Spleen (tissue), 11 donors: Measurements from ENCODE around the gene GHRL. TPM values are rescaled to one million over a fixed set of nuclear protein-coding genes. Genes with fewer than 3 reads are reported as not detected.

ENCODE experiments used
- DNase-seq: peaks from one replicate; pipeline ENCODE4 v3.0.0-alpha.2; 2020
- H3K27ac ChIP-seq, 8 donors: fragments of 200-600 bp; sonication (generic) in 7 of 8; 1 replicate in 4 of 8; 2 replicates in 4 of 8; pipeline versions ENCODE4 v1.5.0 to v1.8.0; 2016 to 2021; ENCODE audit warnings: inconsistent platforms in 4 of 8, mild to moderate bottlenecking in 4 of 8, moderate library complexity in 1 of 8
- H3K27me3 ChIP-seq, 7 donors: fragments of 200-600 bp; sonication (generic) in 6 of 7; replicated peaks in 1 of 7; 1 replicate in 4 of 7; 2 replicates in 3 of 7; pipeline versions ENCODE4 v1.5.0 to v1.8.0; 2016 to 2021; ENCODE audit warnings: inconsistent platforms in 3 of 7, mild to moderate bottlenecking in 1 of 7
- H3K36me3 ChIP-seq, 6 donors: fragments of 200-600 bp; sonication (generic) in 5 of 6; 1 replicate in 4 of 6; 2 replicates in 2 of 6; pipeline versions ENCODE4 v1.5.0 to v1.8.0; 2016 to 2021; ENCODE audit warnings: inconsistent platforms in 2 of 6
- H3K4me1 ChIP-seq, 6 donors: fragments of 200-600 bp; sonication (generic) in 5 of 6; 1 replicate in 3 of 6; 2 replicates in 3 of 6; pipeline versions ENCODE4 v1.5.0 to v1.8.0; 2016 to 2021; ENCODE audit warnings: inconsistent platforms in 3 of 6
- H3K4me3 ChIP-seq, 8 donors: fragments of 200-600 bp; sonication (generic) in 7 of 8; 1 replicate in 4 of 8; 2 replicates in 4 of 8; pipeline versions ENCODE4 v1.5.0 to v1.8.0; 2016 to 2021; ENCODE audit warnings: inconsistent platforms in 4 of 8, mild to moderate bottlenecking in 4 of 8, moderate library complexity in 2 of 8
- H3K9me3 ChIP-seq, 8 donors: fragments of 200-600 bp; sonication (generic) in 7 of 8; 1 replicate in 4 of 8; 2 replicates in 4 of 8; pipeline versions ENCODE4 v1.5.0 to v1.8.0; 2016 to 2021; ENCODE audit warnings: inconsistent platforms in 4 of 8
- CTCF ChIP-seq, 11 experiments: fragments of 200-600 bp in 7 of 11; fragments of 450-650 bp in 4 of 11; sonication (generic) in 4 of 11; IDR thresholded peaks in 8 of 11; conservative IDR thresholded peaks in 3 of 11; 1 replicate in 7 of 11; 2 replicates in 4 of 11; pipeline versions ENCODE4 v1.4.0 to v1.8.0; 2016 to 2021; ENCODE audit warnings: antibody characterized with exemption in 11 of 11, inconsistent platforms in 4 of 11, mild to moderate bottlenecking in 1 of 11
- POLR2A ChIP-seq, 3 donors: fragments of 450-650 bp; IDR thresholded peaks; one replicate each; pipeline ENCODE4 v1.5.1; 2017; ENCODE audit warnings: antibody characterized with exemption in 3 of 3, mild to moderate bottlenecking in 1 of 3
- POLR2AphosphoS5 ChIP-seq, 3 donors: sonication (generic); formaldehyde crosslinking; IDR thresholded peaks; one replicate each; pipeline ENCODE4 v1.5.1; 2017; ENCODE audit warnings: antibody characterized with exemption in 3 of 3
- WGBS, 5 donors: extraction: QIAGEN DNeasy Blood & Tissue Kit in 3 of 5; methylation state at CpG; one replicate each; pipeline versions ENCODE4 v1.1.5 to v1.1.7; 2013 to 2018; 5-methylcytosine and 5-hydroxymethylcytosine counted together
- intact Hi-C: fragments of 100-400 bp; cut with DNase I; formaldehyde crosslinking; loops from one replicate; pipeline ENCODE4 v1.15.0; 2023; ENCODE audit warnings: low total_unique reads
- polyA plus RNA-seq, 3 donors: library from polyadenylated mRNA; stranded (reverse); fragments of 200-250 nt; gene quantifications; one replicate each; pipeline ENCODE4 v1.2.1, GENCODE V29; 2013
- total RNA-seq, 7 donors: library from RNA; depleted of rRNA in 3 of 7; stranded (reverse); fragments of >200 nt in 3 of 7; fragmentation: NEBNext Ultra II Directional in 4 of 7; extraction: Animal tissue kit (Norgen Biotek cat#: 25700) in 4 of 7; gene quantifications; one replicate each; pipeline versions ENCODE4 v1.1.0 to v1.2.1, GENCODE V29; 2016 to 2021
- donor health status: healthy with polysubstance abuse.
- donor health status: DM: no; HTN: no; CAD: no; lungs with moderate emphysema.
- donor health status: DM: no; HTN: no; CAD: no.
- donor health status: Bipolar disorder and iron deficiency.
- donor health status: healthy.
- donor health status: DM: no; HTN: no; CAD: no.
- donor health status: DM: yes; HTN: yes; CAD: no.

Gene GHRL
- total and polyA plus RNA-seq, 10 donors: 1.1 to 8.0 (median 4.0) TPM

GRCh38 chr3:10249833-10250232, 42.9 kb downstream of the GHRL start:
- Histone ChIP-seq H3K27ac (peak overlapping the region in 7 of 8 donors; percentile 89 to 97 (median 93)), H3K4me3 (peak overlapping the region; percentile 76 to 93 (median 88)), H3K36me3 (peaks cover 0 to 45% (median 17%) of the 10 kb centered on the region in 6 donors), H3K9me3 (peaks cover 2 to 20% (median 14%) of the 10 kb centered on the region in 8 donors), H3K4me1 (peaks cover 16 to 72% (median 57%) of the 10 kb centered on the region in 6 donors), H3K27me3 (no peaks in the 10 kb centered on the region)
- DNase-seq: no peak
- intact Hi-C loops: no loop called here
- WGBS, 5 donors: 25 to 34% (median 32%) methylated on average over 3 of the region's 3 CpGs
- TF ChIP-seq CTCF (IDR thresholded peaks at IDR 0.05 in 8 of 11, conservative IDR thresholded peaks at IDR 0.05 in 3 of 11) (no peak), POLR2AphosphoS5 (IDR thresholded peaks at IDR 0.05) (no peak), POLR2A (IDR thresholded peaks at IDR 0.05) (no peak)

- no peaks in the 10 kb centered on the region for H3K27me3 ChIP-seq
- 0 to 2% (median 1%) methylated on average over 17 to 32 of the region's 32 CpGs for WGBS, 5 donors
- peak in 1 of 3 donors; percentile 21 for TF ChIP-seq POLR2AphosphoS5 (IDR thresholded peaks at IDR 0.05)
- no peak for TF ChIP-seq POLR2A (IDR thresholded peaks at IDR 0.05)
- TF ChIP-seq CTCF (IDR thresholded peaks at IDR 0.05 in 8 of 11, conservative IDR thresholded peaks at IDR 0.05 in 3 of 11): no peak
- H3K36me3 ChIP-seq: peaks cover 0 to 47% (median 15%) of the 10 kb centered on the region in 6 donors
- peak overlapping the region; percentile 76 to 93 (median 88) for H3K4me3 ChIP-seq
- H3K4me1 ChIP-seq: peaks cover 16 to 65% (median 51%) of the 10 kb centered on the region in 6 donors
- H3K27ac ChIP-seq: peak overlapping the region; percentile 87 to 97 (median 92)
- DNase-seq: peak; percentile 89
- intact Hi-C loops: no loop called here
- peaks cover 2 to 26% (median 21%) of the 10 kb centered on the region in 8 donors for H3K9me3 ChIP-seq
Observed at GRCh38 chr3:10248984-10249748, 43.6 kb downstream of the GHRL start.

GRCh38 chr3:10248184-10248983, 44.4 kb downstream of the GHRL start, which contains the start of gene TATDN2:
TATDN2 (plus strand) TSS chr3:10248459; CDS start chr3:10249201, 742 bp downstream.
- intact Hi-C loops: no loop called here
- Histone ChIP-seq H3K36me3 (peaks cover 0 to 45% (median 9%) of the 10 kb centered on the region in 6 donors), H3K9me3 (peaks cover 2 to 29% (median 25%) of the 10 kb centered on the region in 8 donors), H3K4me3 (peak within 1 kb of the TSS; percentile 76 to 93 (median 88)), H3K4me1 (peaks cover 16 to 58% (median 47%) of the 10 kb centered on the region in 6 donors), H3K27me3 (no peaks in the 10 kb centered on the region), H3K27ac (peak within 1 kb of the TSS; percentile 87 to 97 (median 92))
- DNase-seq: peak; percentile 99
- TF ChIP-seq CTCF (IDR thresholded peaks at IDR 0.05 in 8 of 11, conservative IDR thresholded peaks at IDR 0.05 in 3 of 11) (peak in 4 of 11 experiments; percentile 25 to 45 (median 30)), POLR2A (IDR thresholded peaks at IDR 0.05) (peak in 2 of 3 donors; percentile 51 to 84), POLR2AphosphoS5 (IDR thresholded peaks at IDR 0.05) (peak; percentile 91 to 94 (median 93))
- 0 to 1% (median 0%) methylated on average over 28 to 80 of the region's 80 CpGs for WGBS, 5 donors
